GM12874 (cell line): ENCODE measurements around the gene KIAA0825.

Source experiments
- TF ChIP-seq, protein P1 (sequence below): IDR thresholded peaks from 2 replicates; pipeline ENCODE4 v1.5.1; 2011; ENCODE audit warnings: low read depth, mild to moderate bottlenecking, control low read depth, low read length, moderate library complexity; ENCODE audit not compliant: insufficient read depth

KIAA0825 gene

GRCh38 chr5:94575196-94575595, 43.2 kb downstream of the KIAA0825 start:
- TF ChIP-seq, protein P1, sequence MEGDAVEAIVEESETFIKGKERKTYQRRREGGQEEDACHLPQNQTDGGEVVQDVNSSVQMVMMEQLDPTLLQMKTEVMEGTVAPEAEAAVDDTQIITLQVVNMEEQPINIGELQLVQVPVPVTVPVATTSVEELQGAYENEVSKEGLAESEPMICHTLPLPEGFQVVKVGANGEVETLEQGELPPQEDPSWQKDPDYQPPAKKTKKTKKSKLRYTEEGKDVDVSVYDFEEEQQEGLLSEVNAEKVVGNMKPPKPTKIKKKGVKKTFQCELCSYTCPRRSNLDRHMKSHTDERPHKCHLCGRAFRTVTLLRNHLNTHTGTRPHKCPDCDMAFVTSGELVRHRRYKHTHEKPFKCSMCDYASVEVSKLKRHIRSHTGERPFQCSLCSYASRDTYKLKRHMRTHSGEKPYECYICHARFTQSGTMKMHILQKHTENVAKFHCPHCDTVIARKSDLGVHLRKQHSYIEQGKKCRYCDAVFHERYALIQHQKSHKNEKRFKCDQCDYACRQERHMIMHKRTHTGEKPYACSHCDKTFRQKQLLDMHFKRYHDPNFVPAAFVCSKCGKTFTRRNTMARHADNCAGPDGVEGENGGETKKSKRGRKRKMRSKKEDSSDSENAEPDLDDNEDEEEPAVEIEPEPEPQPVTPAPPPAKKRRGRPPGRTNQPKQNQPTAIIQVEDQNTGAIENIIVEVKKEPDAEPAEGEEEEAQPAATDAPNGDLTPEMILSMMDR: no peak

GRCh38 chr5:94571415-94571814, 47.0 kb downstream of the KIAA0825 start:
- TF ChIP-seq, protein P1: no peak

GRCh38 chr5:94564812-94565211, 53.6 kb downstream of the KIAA0825 start:
- TF ChIP-seq, protein P1: no peak

- TF ChIP-seq, protein P1: no peak
Observed at GRCh38 chr5:94562327-94562971, 56.0 kb downstream of the KIAA0825 start.

DNA sequence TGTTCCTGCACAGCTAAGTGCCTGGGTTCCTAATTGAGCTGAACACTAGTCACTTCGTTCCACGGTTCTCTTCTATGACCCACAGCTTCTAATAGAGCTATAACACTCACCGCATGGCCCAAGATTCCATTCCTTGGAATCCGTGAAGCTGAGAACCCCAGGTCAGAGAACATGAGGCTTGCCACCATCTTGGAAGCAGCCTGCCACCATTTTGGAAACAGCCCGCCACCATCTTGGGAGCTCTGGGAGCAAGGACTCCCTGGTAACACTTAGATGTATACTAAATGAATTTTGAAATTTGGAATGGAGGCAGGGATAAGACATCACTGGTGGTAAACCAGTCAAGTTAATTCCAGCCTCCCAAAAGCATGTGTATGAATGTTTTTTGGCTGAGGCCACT, 60.4 kb downstream of the KIAA0825 start:
- TF ChIP-seq, protein P1: no peak

DNA sequence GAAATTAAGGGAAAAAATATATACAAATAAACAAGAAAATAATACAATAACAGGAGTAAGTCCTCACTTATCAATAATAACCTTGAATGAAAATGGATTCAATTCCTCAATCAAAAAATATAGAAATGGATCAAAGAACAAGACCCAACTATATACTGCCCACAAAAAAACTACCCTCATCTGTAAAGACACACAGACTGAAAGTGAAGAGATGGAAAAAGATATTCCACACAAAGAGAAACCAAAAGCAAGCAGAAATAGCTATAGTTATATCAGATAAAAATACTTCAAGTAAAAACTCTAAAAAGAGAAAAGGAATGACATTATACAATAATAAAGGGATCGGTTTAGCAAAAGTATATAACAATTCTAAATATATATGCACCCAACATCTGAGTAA, 66.5 kb downstream of the KIAA0825 start:
- TF ChIP-seq, protein P1: no peak

DNA sequence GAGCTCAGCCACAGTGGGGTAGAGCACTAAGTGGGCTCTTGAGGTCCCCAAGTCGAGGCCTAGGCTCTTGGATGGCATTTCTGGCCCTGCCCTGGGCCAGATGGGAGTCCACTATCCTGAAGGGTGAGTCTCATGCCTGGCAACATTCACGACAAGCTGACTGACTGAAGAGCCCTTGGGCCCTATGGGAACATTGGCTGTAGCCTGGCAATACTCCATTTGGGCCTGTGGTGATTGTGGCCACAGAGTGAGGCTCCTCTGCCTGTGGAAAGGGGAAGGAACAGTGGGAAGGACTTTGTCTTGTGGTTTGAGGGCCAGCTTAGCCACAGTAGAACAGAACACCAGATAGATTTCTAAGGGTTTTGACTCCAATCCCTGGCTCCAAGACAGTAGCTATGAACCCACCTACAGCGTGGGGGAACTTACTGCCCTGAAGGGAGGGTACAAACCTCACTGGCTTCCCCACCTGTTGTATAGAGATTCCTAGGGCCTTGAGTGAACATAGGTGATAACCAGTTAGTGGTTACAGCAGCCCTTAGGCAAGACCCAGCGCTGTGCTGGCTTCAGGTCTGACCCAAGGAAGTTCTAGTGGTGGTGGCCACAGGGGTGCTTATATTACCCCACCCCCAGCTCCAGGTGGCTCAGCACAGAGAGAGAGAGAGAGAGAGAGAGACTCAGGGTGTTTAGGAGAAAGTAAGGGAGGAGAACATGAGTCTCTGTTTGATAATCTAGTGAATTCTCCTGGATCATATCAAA, 72.4 kb downstream of the KIAA0825 start:
- TF ChIP-seq, protein P1: no peak
